ENCODE results near the gene ADGRD1. TPM values are rescaled to one million over a fixed set of nuclear protein-coding genes. Genes with fewer than 3 reads are reported as not detected.
A peak's percentile ranks its signal among the peaks of the same experiment; 100 is the strongest.

The ADGRD1 gene
- total RNA-seq, 1 donor from 2014 or later, result 4.0 TPM

GRCh38 chr12:130970165-130970907 lies 16.6 kb downstream of the ADGRD1 start:
- no peak overlapping the region for H3K4me3 Mint-ChIP-seq (ENCODE audit: low read depth)
- peaks cover 18% of the 10 kb centered on the region for H3K4me1 Mint-ChIP-seq (ENCODE audit: low read depth)
- H3K27me3 Mint-ChIP-seq, result no peaks in the 10 kb centered on the region
- DNase-seq (ENCODE audit: low spot score, unreplicated experiment), result no peak
- no peaks in the 10 kb centered on the region for H3K36me3 Mint-ChIP-seq (ENCODE audit: insufficient read depth)
- H3K27ac Mint-ChIP-seq, result peak overlapping the region; percentile 82
- no peak for TF ChIP-seq CTCF (IDR thresholded peaks at IDR 0.05; ENCODE audit: unreplicated experiment)
- H3K9me3 Mint-ChIP-seq (ENCODE audit: low read depth), result no peaks in the 10 kb centered on the region

- Mint-ChIP-seq H3K36me3 (ENCODE audit: insufficient read depth) (no peaks in the 10 kb centered on the region), H3K4me1 (ENCODE audit: low read depth) (peaks cover 18% of the 10 kb centered on the region), H3K4me3 (ENCODE audit: low read depth) (no peak overlapping the region), H3K27me3 (peaks cover 2% of the 10 kb centered on the region), H3K27ac (no peak overlapping the region), H3K9me3 (ENCODE audit: low read depth) (no peaks in the 10 kb centered on the region)
- no peak for DNase-seq (ENCODE audit: low spot score, unreplicated experiment)
- TF ChIP-seq CTCF (IDR thresholded peaks at IDR 0.05; ENCODE audit: unreplicated experiment), result no peak
These were observed 17.2 kb downstream of the ADGRD1 start for GRCh38 chr12:130970908-130971233.

GRCh38 chr12:130971925-130972585 lies 18.3 kb downstream of the ADGRD1 start:
- no peak overlapping the region for H3K27ac Mint-ChIP-seq
- H3K9me3 Mint-ChIP-seq (ENCODE audit: low read depth), result no peaks in the 10 kb centered on the region
- H3K27me3 Mint-ChIP-seq, result peaks cover 3% of the 10 kb centered on the region
- H3K4me1 Mint-ChIP-seq (ENCODE audit: low read depth), result peaks cover 18% of the 10 kb centered on the region
- TF ChIP-seq CTCF (IDR thresholded peaks at IDR 0.05; ENCODE audit: unreplicated experiment), result no peak
- no peak overlapping the region for H3K4me3 Mint-ChIP-seq (ENCODE audit: low read depth)
- H3K36me3 Mint-ChIP-seq (ENCODE audit: insufficient read depth), result no peaks in the 10 kb centered on the region
- no peak for DNase-seq (ENCODE audit: low spot score, unreplicated experiment)

DNA sequence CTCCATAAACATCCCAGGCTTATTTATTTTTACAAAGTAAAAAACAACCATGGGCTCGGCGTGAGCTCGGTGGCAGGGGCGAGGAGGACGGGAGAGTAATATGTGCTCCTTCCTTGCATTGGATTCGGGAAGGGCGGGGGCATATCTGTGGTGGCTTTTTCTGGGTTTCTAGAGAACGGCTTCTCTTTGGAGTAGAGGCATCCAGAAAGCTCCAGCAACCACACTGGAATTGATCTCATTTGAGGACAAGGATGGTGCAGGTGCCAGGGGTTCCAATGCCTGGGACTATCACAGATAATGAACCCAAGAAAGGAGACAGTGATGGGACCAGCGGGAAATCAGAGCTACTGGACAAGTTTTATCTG lies 18.9 kb downstream of the ADGRD1 start:
- Mint-ChIP-seq H3K27ac (no peak overlapping the region), H3K4me1 (ENCODE audit: low read depth) (peaks cover 18% of the 10 kb centered on the region), H3K36me3 (ENCODE audit: insufficient read depth) (no peaks in the 10 kb centered on the region), H3K27me3 (peaks cover 3% of the 10 kb centered on the region), H3K9me3 (ENCODE audit: low read depth) (no peaks in the 10 kb centered on the region), H3K4me3 (ENCODE audit: low read depth) (no peak overlapping the region)
- no peak for DNase-seq (ENCODE audit: low spot score, unreplicated experiment)
- TF ChIP-seq CTCF (IDR thresholded peaks at IDR 0.05; ENCODE audit: unreplicated experiment), result no peak

- H3K27ac Mint-ChIP-seq, result no peak overlapping the region
- no peak overlapping the region for H3K4me3 Mint-ChIP-seq (ENCODE audit: low read depth)
- TF ChIP-seq CTCF (IDR thresholded peaks at IDR 0.05; ENCODE audit: unreplicated experiment), result no peak
- H3K4me1 Mint-ChIP-seq (ENCODE audit: low read depth), result peaks cover 18% of the 10 kb centered on the region
- H3K36me3 Mint-ChIP-seq (ENCODE audit: insufficient read depth), result no peaks in the 10 kb centered on the region
- no peaks in the 10 kb centered on the region for H3K9me3 Mint-ChIP-seq (ENCODE audit: low read depth)
- H3K27me3 Mint-ChIP-seq, result peaks cover 3% of the 10 kb centered on the region
- DNase-seq (ENCODE audit: low spot score, unreplicated experiment), result no peak
These were observed 19.4 kb downstream of the ADGRD1 start for GRCh38 chr12:130973109-130973508.
